Measurements from ENCODE around the gene NLRX1. TPM values are rescaled to one million over a fixed set of nuclear protein-coding genes. Genes with fewer than 3 reads are reported as not detected.
"Not testable (repeated sequence)": the region's sequence is repeated elsewhere in the genome, so short reads cannot be mapped to it uniquely, and the experiment has no call there.

The NLRX1 gene
- total RNA-seq, 1 donor from 2014 or later = 15.5 TPM

DNA sequence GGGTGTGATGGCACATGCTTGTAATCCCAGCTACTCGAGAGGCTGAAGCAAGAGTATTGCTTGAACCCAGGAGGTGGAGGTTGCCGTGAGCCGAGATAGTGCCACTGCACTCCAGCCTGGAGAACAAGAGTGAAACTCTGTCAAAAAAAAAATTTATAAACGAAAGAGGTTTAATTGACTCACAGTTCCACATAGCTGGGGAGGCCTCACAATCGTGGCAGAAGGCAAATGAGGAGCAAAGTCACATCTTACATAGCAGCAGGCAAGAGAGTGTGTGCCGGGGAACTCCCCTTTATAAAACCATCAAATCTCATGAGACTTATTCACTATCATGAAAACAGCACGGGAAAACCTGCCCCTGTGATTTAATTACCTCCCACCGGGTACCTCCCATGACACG lies 15.9 kb downstream of the NLRX1 start:
- DNase-seq (ENCODE audit: low read depth, low spot score) = not testable (repeated sequence)

DNA sequence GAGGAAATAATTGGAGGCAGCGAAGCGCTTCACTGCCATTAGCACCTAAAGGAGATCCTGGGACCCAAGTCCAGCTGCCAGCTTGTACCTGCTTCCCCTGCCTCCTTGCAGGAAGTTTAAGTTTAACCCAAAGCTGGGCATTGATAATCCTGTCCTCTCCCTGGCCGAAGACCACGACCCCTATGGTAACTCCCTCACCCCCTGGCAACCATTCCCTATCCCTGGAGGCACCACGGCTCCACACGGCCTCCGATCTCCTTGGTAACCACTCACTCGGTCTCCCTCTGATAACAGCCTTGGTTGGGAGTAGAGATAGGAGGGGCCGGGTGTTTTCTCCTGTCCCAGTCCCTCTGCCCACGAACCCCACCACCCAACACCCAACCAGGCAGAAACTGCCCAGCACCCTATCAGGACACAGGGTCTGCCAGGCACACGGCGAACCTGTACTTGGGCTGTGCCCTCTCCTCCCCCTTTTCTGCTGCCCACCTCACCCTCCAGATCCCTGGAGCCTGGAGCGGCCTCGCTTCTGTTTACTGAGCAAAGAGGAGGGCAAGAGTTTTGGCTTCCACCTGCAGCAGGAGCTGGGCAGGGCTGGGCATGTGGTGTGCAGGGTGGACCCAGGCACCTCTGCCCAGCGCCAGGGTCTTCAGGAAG lies 17.6 kb downstream of the NLRX1 start:
- no peak for DNase-seq (ENCODE audit: low read depth, low spot score)

DNA sequence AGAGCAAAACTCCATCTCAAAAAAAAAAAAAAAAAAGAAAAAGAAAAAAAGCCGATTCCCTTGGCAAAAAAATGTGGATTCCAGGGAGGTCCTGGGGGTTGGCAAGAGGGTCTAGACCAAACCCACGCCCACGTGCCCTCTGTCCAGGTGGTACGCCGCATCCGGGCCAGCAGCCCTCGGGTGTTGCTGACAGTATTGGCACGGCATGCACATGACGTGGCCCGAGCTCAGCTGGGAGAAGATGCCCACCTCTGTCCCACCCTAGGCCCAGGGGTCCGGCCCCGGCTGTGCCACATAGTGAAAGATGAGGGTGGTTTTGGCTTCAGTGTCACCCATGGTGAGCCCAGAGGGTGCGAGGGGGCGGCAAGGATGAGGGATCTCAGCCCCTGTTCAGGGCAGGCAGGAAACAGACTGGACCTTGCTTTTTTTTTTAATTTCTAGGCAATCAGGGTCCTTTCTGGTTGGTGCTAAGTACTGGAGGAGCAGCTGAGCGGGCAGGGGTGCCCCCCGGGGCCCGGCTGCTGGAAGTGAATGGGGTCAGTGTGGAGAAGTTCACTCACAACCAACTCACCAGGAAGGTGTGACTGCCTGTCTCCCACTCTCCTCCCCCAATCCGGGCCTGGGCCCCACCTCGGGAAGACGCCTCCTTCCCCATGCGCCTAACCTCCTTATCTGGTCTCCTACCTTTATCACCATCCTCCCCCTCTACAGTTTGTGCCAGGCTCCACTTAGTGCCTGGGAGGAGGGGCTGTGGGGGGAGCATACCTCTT lies 18.8 kb downstream of the NLRX1 start:
- DNase-seq (ENCODE audit: low read depth, low spot score) = no peak

DNA sequence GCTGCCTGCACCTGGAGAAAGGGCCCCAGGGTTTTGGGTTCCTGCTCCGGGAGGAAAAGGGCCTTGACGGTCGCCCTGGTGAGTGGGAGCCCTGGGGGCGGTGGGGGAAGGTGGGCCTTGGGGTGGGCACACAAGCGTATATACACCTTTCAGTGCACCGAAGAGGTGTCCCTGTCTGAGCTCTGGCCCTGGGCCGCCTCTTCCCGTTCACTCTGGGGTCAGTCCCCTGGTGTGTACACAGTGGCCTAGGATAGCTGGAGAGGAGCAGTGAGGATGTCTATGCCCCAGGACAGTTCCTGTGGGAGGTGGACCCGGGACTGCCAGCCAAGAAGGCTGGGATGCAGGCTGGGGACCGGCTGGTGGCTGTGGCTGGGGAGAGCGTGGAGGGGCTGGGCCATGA lies 19.5 kb downstream of the NLRX1 start:
- DNase-seq (ENCODE audit: low read depth, low spot score) = no peak

DNA sequence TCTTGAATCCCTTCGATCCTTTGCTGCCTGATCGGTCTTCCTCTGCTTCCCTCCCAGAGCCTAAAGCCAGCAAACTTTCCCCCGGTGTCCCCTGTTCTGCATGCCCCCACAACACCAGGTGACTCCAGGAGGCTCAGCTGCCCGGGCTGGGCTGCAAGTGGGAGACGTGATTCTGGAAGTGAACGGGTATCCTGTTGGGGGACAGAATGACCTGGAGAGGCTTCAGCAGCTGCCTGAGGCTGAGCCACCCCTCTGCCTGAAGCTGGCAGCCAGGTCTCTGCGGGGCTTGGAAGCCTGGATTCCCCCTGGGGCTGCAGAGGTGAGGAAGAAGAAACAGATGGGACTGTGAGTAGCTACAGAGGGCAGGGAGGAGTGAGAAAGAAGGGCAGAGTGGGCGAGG lies 20.4 kb downstream of the NLRX1 start:
- DNase-seq (ENCODE audit: low read depth, low spot score) = no peak

DNA sequence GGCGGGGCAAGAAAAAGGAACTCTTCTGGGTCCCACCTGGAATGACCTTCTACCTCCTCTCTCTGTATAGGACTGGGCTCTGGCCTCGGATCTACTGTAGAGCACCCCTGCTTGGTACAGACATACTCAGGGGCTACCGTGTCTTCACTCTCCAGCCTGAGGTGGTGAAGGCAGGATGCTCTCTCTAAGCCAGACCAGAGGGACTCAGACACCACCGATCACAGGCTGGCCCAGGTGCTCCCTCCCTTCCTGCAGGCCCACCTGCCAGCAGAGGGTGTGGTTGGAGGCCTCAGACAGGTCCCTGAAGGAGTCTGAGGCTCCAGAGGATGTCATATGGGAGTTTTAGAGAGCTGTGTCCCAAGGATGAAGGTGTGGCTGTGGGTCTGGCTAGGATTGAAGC lies 20.9 kb downstream of the NLRX1 start:
- DNase-seq (ENCODE audit: low read depth, low spot score) = no peak

DNA sequence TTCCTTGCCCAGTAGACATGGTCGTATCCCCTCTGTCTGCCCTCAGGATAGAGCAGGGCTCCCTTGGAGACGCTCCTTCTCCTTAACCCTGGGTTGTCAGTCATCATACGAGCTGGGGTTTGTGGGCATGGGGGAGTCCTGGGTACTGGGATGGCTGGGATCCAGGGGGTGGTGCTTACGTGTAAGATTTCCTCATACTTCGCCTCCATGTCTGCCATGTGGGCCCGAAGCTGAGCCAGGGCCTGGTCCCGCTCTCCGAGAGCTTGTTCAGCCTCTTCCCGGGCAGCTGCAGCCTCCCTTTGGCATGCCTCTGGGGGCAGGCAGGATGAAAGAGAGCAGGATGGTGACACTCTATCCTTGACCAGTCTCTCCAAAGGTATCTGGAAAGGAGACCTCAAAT lies 22.0 kb downstream of the NLRX1 start:
- DNase-seq (ENCODE audit: low read depth, low spot score) = no peak

DNA sequence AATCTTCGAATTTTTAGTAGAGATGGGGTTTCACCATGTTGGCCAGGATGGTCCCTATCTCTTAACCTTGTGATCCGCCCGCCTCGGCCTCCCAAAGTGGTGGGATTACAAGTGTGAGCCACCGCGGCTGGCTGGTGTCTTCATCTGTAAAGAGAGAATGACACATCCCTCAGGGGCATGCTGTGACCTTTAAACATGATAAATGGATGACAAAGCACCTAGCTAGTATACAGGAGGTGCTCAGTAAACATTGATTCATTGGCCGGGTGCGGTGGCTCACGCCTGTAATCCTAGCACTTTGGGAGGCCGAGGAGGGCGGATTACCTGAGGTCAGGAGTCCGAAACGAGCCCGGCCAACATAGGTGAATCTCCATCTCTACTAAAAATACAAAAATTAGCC lies 22.7 kb downstream of the NLRX1 start:
- not testable (repeated sequence) for DNase-seq (ENCODE audit: low read depth, low spot score)

DNA sequence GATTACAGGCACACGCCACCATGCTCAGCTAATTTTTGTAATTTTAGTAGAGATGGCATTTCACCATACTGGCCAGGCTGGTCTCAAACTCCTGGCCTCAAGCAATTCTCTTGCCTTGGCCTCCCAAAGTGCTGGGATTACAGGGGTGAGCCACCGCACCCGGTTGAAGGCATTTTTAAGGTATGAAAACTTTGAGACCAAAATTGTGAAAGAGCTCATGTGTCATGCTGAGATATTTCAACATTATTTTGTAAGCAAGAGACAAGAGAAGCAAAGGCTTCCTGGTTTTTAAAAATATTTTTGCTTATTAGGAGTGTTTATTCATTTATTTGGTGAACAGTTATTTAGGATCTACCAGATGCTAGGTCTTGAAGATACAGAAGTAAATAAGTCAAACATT lies 23.6 kb downstream of the NLRX1 start:
- no peak for DNase-seq (ENCODE audit: low read depth, low spot score)

DNA sequence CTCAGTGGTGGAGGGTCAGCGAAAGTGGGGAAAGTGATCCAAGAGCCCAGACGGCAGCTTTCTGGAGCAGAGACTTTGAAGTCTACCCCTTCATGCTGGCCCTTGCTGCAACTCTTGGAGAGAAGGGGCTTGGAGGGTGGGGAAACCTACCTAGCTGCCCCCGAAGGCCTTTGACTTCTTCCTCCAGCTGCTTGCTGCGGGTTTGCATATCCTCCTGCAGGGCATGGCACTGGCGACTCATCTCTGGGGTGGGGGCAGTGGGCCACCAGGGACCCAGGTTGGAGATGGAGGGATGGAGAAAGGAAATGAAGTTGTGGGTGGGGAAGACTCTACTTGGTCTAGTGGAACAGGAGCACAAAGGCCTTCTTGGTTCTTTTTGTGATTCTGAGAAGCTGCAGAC lies 24.5 kb downstream of the NLRX1 start:
- DNase-seq (ENCODE audit: low read depth, low spot score) = no peak

DNA sequence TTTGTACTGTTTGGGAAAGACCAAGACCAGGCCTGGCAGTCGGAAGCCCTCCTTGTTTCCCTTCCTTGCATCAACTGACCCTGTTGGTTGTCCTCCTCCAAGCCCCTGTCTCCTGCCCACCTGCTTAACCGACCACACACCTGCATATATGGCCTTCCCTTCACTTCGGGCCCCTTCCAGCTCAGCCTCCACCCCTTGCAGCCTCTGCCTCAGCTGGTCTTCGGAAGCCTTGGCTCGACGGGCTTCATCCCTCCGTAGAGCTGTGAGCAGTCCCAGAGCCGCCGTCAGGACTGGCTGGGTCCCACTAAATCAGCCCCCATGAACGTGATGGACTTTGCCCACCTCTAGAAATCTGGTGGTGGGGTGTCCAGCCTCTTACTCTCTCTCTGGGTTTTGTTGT lies 25.1 kb downstream of the NLRX1 start:
- no peak for DNase-seq (ENCODE audit: low read depth, low spot score)

DNA sequence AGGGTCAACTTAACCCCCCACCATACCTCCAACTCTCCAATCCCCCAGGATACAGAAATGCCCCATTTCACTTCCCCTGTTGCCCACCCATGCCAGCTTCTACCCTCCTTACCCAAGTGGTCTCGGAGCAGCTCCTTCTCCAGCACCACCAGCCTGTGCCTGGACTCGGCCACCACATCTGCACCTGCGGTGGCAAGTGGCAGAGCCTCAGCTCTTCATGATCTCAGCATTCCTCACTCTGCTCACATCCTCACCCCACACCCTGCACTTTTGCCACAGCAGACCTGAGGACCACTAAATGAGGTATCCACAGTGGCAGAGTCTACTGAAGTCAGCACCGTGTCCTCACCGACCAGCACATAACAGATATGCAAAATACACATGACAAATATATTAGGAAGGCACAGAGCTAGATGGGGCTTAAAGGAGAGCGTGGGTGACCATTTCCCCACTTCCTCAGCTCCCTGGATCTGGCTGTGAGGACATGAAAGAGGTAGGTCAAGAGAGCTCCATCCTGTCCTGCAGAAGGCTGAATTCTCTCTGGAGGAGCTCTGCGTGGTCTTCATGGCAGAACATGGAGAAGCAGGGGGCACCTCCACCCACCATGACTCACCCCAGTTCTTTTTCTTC lies 26.4 kb downstream of the NLRX1 start:
- no peak for DNase-seq (ENCODE audit: low read depth, low spot score)

DNA sequence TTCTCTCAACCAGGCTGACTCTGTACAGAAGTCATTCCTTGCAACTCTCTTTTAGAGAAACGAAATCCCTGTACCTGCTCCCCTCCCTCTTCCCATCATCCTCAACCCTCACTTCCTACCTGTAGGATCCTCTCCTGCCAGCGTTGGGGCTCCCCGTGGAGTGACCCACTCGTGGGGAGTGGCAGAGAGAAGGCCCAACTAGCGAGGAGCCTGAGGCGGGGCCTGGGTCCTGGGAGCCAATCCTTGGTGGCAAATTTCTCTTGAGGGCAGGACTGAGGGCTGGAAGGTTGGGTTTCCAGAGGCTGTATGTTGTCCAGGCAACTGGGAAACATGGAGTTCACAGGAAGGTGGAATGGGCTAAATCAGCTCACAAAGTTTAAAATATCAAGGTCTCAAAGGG lies 27.2 kb downstream of the NLRX1 start:
- DNase-seq (ENCODE audit: low read depth, low spot score) = no peak

DNA sequence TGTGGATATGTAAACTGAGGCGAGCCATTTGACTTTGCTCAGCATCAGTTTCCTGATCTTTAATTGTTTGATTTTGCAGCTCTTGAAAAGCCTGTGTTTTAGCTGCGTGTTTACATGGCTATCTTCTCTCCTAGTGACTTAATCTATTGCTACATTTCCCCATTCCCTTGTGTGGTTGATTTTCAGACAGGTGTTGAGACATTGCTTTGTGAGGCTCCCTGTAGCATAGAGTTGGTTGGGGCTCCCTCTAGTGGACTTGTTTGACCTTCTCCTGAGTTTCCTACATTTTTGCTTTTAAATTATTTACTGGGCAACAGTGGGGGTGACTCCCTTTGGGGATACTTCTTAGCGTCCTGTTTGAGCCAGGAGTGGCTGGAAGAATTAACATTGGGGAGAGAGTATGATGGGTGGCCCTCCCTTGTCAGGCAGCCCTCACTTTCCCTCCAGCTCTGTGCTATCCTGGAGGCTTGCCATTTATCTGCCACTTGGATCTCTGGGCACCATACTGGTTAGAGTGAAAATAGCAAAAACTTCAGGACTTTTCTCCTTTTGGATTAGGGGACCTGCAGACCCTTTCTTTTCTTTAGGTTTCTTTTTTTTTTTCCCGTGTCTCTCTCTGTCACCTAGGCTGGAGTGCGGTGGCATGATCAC lies 28.4 kb downstream of the NLRX1 start:
- no peak for DNase-seq (ENCODE audit: low read depth, low spot score)

DNA sequence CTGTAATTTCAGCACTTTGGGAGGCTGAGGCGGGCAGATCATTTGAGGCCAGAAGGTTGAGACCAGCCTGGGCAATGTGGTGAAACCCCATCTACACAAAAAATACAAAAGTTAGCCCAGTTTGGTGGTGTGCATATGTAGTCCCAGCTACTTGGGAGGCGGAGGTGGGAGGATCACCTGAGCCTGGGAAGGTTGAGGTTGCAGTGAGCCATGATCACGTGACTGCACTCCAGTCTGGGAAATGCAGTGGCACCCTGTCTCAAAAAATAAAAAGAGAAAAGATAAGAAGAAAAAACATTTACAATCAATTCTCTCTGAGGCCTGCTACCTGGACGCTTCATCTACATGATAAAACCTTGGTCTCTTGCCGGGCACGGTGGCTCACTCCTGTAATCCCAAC lies 30.4 kb downstream of the NLRX1 start:
- no peak for DNase-seq (ENCODE audit: low read depth, low spot score)

DNA sequence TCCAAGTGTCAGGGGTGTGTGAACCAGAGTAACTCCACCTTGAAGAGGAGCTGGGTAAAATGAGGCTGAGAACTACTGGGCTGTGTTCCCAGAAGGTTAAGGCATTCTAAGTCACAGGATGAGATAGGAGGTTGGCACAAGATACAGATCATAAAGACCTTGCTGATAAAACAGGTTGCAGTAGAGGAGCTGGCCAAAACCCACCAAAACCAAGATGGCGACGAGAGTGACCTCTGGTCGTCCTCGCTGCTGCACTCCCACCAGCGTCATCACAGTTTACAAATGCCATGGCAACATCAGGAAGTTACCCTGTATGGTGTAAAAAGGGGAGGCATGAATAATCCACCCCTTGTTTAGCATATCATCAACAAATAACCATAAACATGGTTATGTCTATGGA lies 32.7 kb downstream of the NLRX1 start:
- not testable (repeated sequence) for DNase-seq (ENCODE audit: low read depth, low spot score)

DNA sequence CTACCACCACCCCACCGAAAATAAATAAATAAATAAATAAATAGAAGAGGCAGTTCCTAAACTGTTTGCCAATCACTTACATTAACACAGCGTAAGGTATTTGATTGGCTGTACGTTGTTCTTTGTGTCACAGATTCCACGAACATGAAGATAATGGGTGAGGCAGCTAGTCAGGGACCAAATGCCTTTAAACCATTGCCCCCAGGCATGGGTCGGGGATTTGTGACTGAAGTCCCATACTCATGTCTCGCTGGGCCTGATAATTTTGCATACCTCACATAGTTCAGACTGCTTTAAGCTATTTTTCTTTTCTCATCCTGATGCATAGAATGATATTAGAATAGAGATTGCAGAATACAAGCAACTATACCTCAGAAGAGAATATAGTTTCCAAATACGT lies 34.0 kb downstream of the NLRX1 start:
- DNase-seq (ENCODE audit: low read depth, low spot score) = no peak

DNA sequence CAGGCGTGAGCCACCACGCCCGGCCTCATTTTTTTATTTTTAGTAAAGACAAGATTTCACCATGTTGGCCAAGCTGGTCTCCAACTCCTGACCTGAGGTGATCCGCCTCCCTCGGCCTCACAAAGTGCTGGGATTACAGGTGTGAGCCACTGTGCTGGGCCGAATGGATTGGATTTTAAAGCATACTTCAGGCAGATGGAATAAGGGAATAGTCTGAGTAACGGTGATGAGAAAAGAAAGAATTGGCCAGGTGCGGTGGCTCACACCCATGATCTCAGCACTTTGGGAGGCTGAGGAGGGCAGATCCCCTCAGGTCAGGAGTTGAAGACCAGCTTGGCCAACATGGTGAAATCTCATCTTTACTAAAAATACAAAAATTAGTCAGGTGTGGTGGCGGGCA lies 35.5 kb downstream of the NLRX1 start:
- DNase-seq (ENCODE audit: low read depth, low spot score) = no peak

DNA sequence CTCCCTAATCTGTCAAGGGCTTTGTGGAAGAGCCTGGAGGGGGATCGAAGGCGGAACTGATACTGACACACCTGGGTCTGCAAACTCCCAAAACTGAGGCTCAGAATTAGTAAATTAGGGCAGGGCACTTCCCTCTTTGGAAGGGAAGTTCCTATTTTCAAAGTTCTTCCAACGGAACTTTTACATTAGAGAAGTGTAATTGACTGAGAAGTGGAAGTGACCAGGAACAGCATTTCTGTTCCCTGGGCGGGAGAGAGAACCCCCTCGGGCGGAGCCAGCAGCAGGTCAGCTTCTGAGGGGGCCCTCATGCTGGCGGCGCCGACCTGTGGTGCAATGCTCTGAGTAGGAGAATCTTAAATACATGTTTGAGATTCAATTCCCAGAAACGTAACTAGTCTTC lies 36.6 kb downstream of the NLRX1 start:
- DNase-seq (ENCODE audit: low read depth, low spot score) = no peak

DNA sequence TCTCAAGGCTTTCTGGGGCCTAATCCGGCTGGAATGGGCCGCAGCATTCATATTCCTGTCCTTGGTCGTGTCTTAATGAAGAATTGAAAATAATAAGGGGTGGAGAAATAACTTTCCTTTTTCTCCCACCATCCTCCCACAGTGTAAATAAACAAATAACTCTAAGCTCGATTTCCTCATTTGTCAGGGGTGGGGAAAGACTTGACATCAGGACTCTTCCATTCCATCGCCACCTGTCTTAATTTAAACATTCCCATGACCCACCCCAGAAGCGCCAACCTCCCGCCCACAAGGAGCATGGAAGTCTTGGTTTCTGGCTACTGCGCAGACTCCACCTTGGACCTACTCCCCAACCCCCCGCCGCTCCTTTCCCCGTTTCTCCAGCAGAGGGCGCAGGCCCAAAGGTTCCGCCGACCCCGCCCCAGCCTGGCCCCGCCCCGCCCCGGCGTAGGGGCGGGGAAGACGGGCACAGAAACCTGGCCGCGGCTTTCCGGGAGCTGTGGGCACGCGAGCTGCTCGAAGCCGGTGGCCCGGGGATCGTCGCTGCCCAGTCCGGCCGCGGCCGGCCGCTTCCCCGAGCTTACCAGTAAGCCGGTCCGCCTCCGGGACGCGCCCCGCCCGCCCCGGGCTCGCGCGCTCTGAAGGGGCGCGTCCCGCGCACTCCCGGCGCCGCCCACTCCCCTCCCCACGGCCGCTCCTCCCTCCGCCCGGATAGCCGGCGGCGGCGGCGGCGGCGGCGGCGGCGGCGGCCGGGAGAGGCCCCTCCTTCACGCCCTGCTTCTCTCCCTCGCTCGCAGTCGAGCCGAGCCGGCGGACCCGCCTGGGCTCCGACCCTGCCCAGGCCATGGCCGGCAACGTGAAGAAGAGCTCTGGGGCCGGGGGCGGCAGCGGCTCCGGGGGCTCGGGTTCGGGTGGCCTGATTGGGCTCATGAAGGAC lies 37.3 kb downstream of the NLRX1 start, which contains the start of gene CBL:
CBL (plus strand) TSS at position 766 of the 937 bp plus-strand sequence; CDS start at position 845, 79 bp downstream.
- peak; percentile 43 for DNase-seq (ENCODE audit: low read depth, low spot score)

Data from pulmonary artery endothelial cell (primary cell).